HG03520 (cell line): Measurements from ENCODE around the gene PIEZO1.

Experiments used
- ATAC-seq: cut with Tn5 transposase; IDR thresholded peaks from one replicate; pipeline ENCODE4 v1.9.1; 2021; ENCODE audit warnings: mild to moderate bottlenecking, moderate library complexity; ENCODE audit not compliant: unreplicated experiment

PIEZO1 gene

GRCh38 chr16:88817785-88818574, 33.0 kb upstream of the PIEZO1 start:
- ATAC-seq, result no peak

DNA sequence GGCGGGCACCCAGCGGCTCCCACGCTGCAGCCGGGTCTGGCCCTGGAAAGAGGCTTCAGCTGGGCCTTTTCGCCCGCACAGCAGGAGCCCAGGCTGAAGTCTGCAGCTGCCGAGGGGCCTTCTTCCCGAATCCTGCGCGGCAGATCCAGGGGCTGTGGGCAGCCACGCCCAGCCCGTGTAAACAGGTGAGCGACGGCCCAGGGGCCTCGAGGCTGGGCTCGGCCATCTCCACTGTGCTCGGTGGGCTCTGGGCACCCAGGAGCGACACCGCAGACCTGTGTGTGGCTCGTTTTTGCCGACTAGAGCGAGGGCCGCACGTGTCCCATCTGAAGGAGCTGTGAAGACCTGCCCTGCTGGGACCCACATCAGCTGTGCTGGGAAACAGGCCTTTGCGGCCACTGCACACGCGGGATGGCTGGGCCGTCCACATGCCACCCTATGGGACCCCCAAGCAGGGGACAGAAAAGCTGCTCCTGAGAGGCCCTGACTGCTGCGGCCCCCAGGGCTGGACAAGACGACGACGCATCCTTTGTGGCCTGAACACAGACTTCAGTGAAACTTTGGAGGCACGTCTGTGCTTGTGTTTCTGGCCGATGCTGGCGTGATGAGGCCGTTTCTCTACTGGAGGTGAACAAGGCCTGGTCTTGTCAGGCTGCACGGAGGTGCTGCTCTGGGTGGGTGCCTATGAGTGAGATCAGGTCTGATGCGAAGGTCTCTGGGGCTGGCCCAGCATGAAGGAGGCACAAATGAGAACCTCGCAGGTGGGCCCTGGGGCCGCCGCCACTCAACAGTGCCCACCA, 31.9 kb upstream of the PIEZO1 start:
- no peak for ATAC-seq

DNA sequence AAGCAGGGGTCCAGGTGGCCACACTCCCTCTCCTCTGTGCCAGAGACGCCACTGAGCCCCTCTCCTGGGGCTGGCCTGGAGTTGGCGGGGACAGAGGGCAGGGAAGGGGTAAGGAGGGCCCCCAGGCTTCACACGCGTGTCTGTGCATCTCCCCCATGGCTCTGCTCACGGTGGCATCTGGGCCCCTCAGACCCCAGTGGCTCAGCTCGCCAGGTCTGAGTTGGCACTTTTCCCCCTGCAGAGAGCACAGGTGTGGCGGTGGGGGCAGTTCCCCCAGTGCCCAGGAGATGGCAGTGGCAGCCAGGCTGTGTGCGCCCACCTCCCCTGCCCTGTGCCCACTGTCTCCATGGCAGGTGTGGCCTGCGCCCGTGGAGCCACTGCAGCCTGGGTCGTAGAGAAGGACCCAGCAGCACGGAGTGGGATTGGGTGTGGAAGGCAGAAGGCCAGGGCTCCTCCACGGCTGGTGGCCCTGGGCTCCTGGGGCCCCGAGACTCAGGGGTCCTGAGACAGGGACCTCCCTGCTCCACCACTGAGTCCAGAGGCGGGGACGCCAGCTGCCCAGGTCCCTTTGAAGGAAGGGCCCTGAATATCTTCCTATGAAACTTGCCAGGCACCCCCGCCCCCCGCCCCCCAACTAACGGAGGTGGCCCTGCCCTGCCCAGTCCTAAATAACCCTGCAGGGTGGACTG, 31.0 kb upstream of the PIEZO1 start:
- no peak for ATAC-seq

DNA sequence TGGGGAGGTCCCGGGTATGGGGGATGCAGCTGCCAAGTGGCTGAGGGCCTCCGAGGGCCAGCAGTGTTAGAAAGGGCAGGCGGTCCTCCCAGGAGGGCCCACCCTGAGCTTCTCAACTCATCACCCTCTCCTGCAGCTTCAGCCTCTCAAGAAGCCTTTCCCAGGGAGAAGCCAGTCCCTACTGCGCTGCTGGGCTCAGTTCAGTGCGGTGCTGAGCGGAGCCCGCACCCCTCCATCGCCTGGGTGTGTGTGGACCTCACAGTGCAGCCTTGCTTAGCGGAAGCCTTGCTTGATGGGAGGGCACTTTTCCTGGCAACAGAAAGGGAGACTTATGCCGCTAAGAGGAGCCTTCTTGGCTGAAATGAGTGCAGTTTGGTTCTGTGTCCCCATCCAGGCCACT, 30.2 kb upstream of the PIEZO1 start:
- no peak for ATAC-seq

GRCh38 chr16:88814144-88814502, 29.1 kb upstream of the PIEZO1 start:
- ATAC-seq, result no peak

GRCh38 chr16:88813269-88814143, 28.5 kb upstream of the PIEZO1 start:
- no peak for ATAC-seq

DNA sequence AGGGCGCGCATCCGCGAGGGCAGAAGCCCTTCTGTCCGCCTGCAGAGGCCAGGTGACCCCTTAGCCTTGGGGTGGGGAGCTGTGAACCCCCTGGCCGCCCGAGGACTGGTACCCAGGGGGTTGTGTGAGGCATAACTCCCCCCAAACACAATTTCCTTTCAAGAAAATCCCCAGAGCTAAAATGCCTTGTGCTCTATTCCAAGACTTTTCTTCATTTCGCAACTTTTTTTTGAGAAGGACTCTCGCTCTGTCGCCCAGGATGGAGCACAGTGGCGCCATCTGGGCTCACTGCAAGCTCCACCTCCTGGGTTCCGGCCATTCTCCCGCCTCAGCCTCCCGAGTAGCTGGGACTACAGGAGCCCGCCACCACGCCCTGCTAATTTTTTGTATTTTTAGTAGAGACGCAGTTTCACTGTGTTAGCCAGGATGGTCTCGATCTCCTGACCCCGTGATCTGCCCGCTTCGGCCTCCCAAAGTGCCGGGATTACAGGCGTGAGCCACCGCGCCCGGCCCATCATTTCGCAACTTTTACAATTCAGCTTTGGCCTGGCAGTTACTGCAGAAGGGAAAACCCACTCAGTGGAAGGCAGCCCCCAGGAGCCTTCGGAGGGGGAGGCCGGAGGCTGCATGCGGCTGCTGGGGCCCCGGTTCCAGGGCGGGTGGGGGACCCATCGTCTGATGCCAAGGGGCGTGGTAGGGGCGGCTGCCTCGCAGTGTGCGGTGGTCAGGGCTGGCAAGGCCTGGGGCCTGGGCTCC, 27.7 kb upstream of the PIEZO1 start:
- no peak for ATAC-seq

GRCh38 chr16:88811769-88812512, 26.9 kb upstream of the PIEZO1 start, which contains the start of gene APRT:
APRT (minus strand) TSS chr16:88811928; CDS start chr16:88811899, 29 bp downstream.
- ATAC-seq, result peak; percentile 54

DNA sequence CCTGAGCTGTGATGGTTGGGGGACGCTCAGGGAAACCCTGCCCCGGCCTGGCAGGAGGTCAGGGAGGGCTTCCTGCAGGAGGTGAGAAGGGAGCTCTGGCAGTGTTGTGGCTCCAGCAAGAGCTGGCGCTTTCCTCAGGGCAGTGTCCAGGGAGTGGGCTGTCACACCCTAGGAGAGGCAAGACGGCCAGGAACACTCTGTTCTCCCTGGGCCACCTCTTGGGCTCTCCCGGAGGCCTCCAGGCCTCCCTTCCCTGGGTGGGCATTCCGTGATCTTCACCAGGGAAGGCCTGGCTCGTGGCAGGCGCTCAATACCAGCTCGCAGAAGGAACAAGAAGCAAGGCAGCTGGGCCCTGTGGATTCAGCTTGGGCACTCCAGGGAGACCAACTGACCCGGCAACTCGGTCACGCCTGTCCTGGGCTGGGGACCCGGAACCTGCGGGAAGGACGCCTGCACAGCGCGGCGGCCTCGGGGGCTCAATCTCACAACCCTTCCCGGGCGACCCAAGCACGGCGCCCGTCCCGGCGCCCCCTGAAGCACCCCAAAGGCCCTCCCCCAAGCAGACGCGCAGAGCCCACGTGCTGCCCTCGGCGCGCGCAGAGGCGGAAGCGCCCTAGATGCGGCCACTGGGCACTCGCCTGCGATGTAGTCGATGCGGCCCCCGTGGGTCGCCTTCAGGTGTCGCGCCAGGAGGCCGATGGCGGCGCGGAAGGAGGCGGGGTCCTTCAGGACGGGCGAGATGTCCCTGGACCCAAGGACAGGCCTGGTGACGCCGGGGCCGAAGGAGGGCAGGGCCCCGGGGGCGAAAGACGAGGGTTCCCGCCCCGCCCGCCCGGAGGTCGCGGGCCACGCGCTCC, 26.1 kb upstream of the PIEZO1 start:
- ATAC-seq, result peak; percentile 37

DNA sequence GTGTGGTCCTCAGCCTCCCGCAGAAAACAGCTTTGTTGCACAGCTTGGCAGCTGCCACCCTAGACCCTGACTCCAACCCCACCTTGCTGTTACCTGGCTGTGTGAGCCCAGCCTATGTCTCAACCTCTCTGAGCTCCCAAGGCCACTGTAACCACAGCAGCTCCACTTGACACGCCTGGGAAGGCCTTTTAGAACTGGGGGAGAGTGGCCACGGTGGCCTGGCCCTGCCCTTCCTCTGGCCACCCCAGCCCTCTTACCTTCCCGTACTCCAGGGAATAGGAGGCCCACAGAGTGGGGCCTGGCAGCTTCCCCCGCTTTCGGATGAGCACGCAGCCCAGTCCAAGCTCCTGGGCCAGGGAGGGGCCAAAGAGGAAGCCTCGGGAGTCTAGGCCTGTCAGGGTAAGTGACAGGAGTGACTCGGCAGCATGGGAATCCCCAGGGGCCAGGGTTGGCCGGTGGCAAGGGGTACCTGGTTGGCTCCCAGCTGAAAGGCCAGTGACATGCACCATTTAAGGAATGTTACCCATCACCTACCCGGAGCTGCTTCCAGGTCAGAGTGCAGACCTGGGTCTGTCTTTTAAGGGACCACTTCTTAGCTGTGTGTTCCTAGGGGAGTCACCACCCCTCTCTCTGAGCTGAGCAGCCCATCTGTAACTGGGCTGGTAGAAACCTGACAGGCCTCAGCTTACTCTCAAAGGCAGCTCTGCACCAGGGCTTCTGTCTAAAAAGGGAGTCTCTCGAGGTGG, 25.3 kb upstream of the PIEZO1 start:
- ATAC-seq, result no peak

DNA sequence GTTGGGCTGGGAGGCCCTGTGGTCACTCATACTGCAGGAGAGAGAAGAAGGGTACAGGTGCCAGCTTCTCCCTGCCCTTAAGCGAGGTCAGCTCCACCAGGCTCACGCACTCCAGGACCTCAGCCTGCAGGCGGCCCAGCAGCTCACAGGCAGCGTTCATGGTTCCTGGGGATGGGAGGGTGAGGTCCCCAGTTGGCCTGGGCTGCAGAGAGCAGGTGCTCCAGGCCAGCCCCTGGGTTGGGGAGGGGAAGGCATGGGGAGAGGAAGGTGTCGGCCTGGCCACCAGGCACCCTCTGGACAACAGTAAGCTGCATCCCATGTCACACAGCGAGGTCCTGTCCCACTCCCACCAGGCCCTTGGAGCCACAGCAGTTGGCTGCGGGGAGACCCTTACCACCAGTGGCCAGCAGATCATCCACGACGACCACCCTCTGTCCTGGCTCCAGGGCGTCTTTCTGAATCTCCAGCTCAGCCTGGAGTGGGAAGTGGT, 24.7 kb upstream of the PIEZO1 start:
- ATAC-seq, result no peak

DNA sequence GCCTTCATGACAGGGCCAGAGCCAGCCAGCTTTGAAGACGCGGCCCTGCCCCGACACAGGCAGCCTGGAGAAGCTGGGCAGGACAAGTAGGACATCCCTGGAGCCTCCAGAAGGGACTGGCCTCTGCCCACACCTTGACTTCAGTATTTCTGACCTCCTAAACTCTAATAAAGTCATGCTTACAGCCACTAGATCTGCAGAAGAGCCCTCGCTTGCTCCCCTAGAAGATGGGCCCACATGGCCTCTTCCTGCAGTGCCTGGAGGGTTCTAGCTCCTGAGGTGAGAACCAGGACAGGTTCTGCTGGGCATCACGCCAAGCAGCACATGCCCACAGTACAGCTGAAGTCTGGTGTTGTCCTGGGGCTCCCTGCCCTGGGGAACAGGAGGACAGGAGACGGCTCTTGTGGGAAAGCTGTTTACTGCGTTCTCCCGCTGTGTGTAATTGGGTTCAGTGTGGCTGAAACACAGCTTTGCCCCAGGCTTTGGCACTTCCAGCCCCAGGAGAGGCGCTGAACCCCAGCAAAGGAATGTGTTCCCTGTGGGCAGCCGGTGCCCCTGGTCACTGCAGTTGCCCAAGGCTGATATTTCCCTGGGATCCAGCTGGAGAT, 24.2 kb upstream of the PIEZO1 start:
- no peak for ATAC-seq

- ATAC-seq, result no peak
Observed at GRCh38 chr16:88807626-88808453, 22.8 kb upstream of the PIEZO1 start.

DNA sequence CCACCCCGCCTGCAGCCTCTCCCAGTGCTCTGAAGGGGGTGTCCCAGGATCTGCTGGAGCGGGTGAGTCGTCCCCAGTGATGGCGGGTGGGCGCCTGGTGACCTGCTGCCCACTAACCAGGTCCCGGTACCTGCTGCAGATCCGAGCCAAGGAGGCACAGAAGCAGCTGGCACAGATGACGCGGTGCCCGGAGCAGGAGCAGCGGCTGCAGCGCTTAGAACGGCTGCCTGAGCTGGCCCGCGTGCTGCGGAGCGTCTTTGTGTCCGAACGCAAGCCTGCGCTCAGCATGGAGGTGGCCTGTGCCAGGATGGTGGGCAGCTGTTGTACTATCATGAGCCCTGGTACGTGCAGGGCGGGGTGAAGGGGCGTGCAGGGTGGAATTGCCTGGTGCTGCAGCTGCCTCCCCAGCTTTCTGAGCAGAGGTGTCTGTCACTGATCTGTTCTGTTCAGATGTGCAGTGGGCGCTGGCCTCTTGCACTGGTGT, 22.2 kb upstream of the PIEZO1 start:
- no peak for ATAC-seq

GRCh38 chr16:88806491-88807111, 21.6 kb upstream of the PIEZO1 start:
- ATAC-seq, result no peak
